Activated gamma-delta T cell (primary cell): ENCODE data around the gene BCAT1.
"Not testable (repeated sequence)": the region's sequence is repeated elsewhere in the genome, so short reads cannot be mapped to it uniquely, and the experiment has no call there.

Source experiments
- DNase-seq: peaks from one replicate; lab custom pipeline; 2025; lab: John Stamatoyannopoulos, UW

The BCAT1 gene

GRCh38 chr12:24928533-24929306 is 20.2 kb downstream of the BCAT1 start:
- DNase-seq, result not testable (repeated sequence)

GRCh38 chr12:24928131-24928530 is 20.8 kb downstream of the BCAT1 start:
- DNase-seq, result no peak

GRCh38 chr12:24926080-24926479 is 22.8 kb downstream of the BCAT1 start:
- not testable (repeated sequence) for DNase-seq

- DNase-seq, result no peak
Measured at GRCh38 chr12:24922090-24922489, 26.8 kb downstream of the BCAT1 start.

GRCh38 chr12:24921251-24922038 is 27.5 kb downstream of the BCAT1 start:
- DNase-seq, result no peak

GRCh38 chr12:24920141-24920540 is 28.8 kb downstream of the BCAT1 start:
- no peak for DNase-seq

GRCh38 chr12:24919346-24920001 is 29.4 kb downstream of the BCAT1 start:
- DNase-seq, result no peak

GRCh38 chr12:24918596-24918995 is 30.3 kb downstream of the BCAT1 start:
- no peak for DNase-seq

GRCh38 chr12:24915501-24915900 is 33.4 kb downstream of the BCAT1 start:
- no peak for DNase-seq

GRCh38 chr12:24913953-24914352 is 34.9 kb downstream of the BCAT1 start:
- DNase-seq, result no peak

GRCh38 chr12:24913130-24913529 is 35.8 kb downstream of the BCAT1 start:
- DNase-seq, result no peak

GRCh38 chr12:24911271-24911791 is 37.6 kb downstream of the BCAT1 start:
- no peak for DNase-seq

- DNase-seq, result not testable (repeated sequence)
Measured at GRCh38 chr12:24910192-24910591, 38.7 kb downstream of the BCAT1 start.

- no peak for DNase-seq
Measured at GRCh38 chr12:24909667-24910066, 39.2 kb downstream of the BCAT1 start.

- no peak for DNase-seq
Measured at GRCh38 chr12:24907464-24907863, 41.4 kb downstream of the BCAT1 start.

- DNase-seq, result no peak
Measured at GRCh38 chr12:24906141-24906540, 42.8 kb downstream of the BCAT1 start.

GRCh38 chr12:24905431-24905830 is 43.5 kb downstream of the BCAT1 start:
- DNase-seq, result no peak

- no peak for DNase-seq
Measured at GRCh38 chr12:24904871-24905270, 44.0 kb downstream of the BCAT1 start.

GRCh38 chr12:24903329-24904088 is 45.4 kb downstream of the BCAT1 start:
- DNase-seq, result no peak

- no peak for DNase-seq
Measured at GRCh38 chr12:24902511-24903328, 46.2 kb downstream of the BCAT1 start.
